ENCODE measurements around the gene PIK3CG. TPM values are rescaled to one million over a fixed set of nuclear protein-coding genes. Genes with fewer than 3 reads are reported as not detected.

Gene PIK3CG
- total RNA-seq, 1 experiment from 2014 or later: 118 TPM

GRCh38 chr7:106864298-106865081, 592 bp upstream of the PIK3CG start:
- Histone ChIP-seq H3K9me3 (ENCODE audit: low read length) (no peaks in the 10 kb centered on the region), H4K20me1 (ENCODE audit: insufficient read depth, low read depth, low read length) (no peaks in the 10 kb centered on the region), H3K9ac (ENCODE audit: low read length) (peak overlapping the region; percentile 79), H3K27me3 (ENCODE audit: low read length) (no peaks in the 10 kb centered on the region), H3K36me3 (ENCODE audit: insufficient read depth, low read length) (peaks cover 4% of the 10 kb centered on the region), H3K4me1 (ENCODE audit: low read length) (peaks cover 61% of the 10 kb centered on the region), H3K9me2 (replicated peaks; ENCODE audit: insufficient read depth, low read length) (no peaks in the 10 kb centered on the region), H3K4me2 (ENCODE audit: low read depth, low read length, poor library complexity, severe bottlenecking) (peak overlapping the region; percentile 95), H2AFZ (ENCODE audit: low read length) (peak overlapping the region; percentile 70; the same call in 1 of the 2 replicates), H3K79me2 (ENCODE audit: low read length) (peaks cover 50% of the 10 kb centered on the region), H3K4me3 (ENCODE audit: low read length) (peak overlapping the region; percentile 81), H3K27ac (ENCODE audit: low read length) (peak overlapping the region; percentile 94)
- DNase-seq: peak; percentile 84

GRCh38 chr7:106866298-106867281, 1.5 kb downstream of the PIK3CG start:
- peak; percentile 84 for DNase-seq
- peaks cover 82% of the 10 kb centered on the region for H3K4me1 ChIP-seq (ENCODE audit: low read length)
- peaks cover 71% of the 10 kb centered on the region for H3K79me2 ChIP-seq (ENCODE audit: low read length)
- peaks cover 20% of the 10 kb centered on the region for H3K36me3 ChIP-seq (ENCODE audit: insufficient read depth, low read length)
- H3K27ac ChIP-seq (ENCODE audit: low read length): peak overlapping the region; percentile 94
- no peaks in the 10 kb centered on the region for H3K27me3 ChIP-seq (ENCODE audit: low read length)
- no peaks in the 10 kb centered on the region for H4K20me1 ChIP-seq (ENCODE audit: insufficient read depth, low read depth, low read length)
- H3K9me3 ChIP-seq (ENCODE audit: low read length): no peaks in the 10 kb centered on the region
- peak overlapping the region; percentile 81 for H3K4me3 ChIP-seq (ENCODE audit: low read length)
- peak overlapping the region; percentile 79 for H3K9ac ChIP-seq (ENCODE audit: low read length)
- peak overlapping the region; percentile 95 for H3K4me2 ChIP-seq (ENCODE audit: low read depth, low read length, poor library complexity, severe bottlenecking)
- no peaks in the 10 kb centered on the region for H3K9me2 ChIP-seq (replicated peaks; ENCODE audit: insufficient read depth, low read length)
- no peak overlapping the region for H2AFZ ChIP-seq (ENCODE audit: low read length)

GRCh38 chr7:106867641-106868351, 2.7 kb downstream of the PIK3CG start:
- peak overlapping the region; percentile 95 for H3K4me2 ChIP-seq (ENCODE audit: low read depth, low read length, poor library complexity, severe bottlenecking)
- H4K20me1 ChIP-seq (ENCODE audit: insufficient read depth, low read depth, low read length): no peaks in the 10 kb centered on the region
- H3K9me2 ChIP-seq (replicated peaks; ENCODE audit: insufficient read depth, low read length): no peaks in the 10 kb centered on the region
- no peak overlapping the region for H2AFZ ChIP-seq (ENCODE audit: low read length)
- H3K4me3 ChIP-seq (ENCODE audit: low read length): peak overlapping the region; percentile 81; the same call in 1 of the 2 replicates
- H3K4me1 ChIP-seq (ENCODE audit: low read length): peaks cover 85% of the 10 kb centered on the region
- H3K79me2 ChIP-seq (ENCODE audit: low read length): peaks cover 83% of the 10 kb centered on the region
- H3K27ac ChIP-seq (ENCODE audit: low read length): no peak overlapping the region
- no peak for DNase-seq
- no peak overlapping the region; the same call in 1 of the 2 replicates for H3K9ac ChIP-seq (ENCODE audit: low read length)
- H3K36me3 ChIP-seq (ENCODE audit: insufficient read depth, low read length): peaks cover 32% of the 10 kb centered on the region
- no peaks in the 10 kb centered on the region for H3K9me3 ChIP-seq (ENCODE audit: low read length)
- no peaks in the 10 kb centered on the region for H3K27me3 ChIP-seq (ENCODE audit: low read length)

- H2AFZ ChIP-seq (ENCODE audit: low read length): no peak overlapping the region
- H3K9me3 ChIP-seq (ENCODE audit: low read length): no peaks in the 10 kb centered on the region
- H3K36me3 ChIP-seq (ENCODE audit: insufficient read depth, low read length): peaks cover 37% of the 10 kb centered on the region
- peak overlapping the region; percentile 59; the same call in 1 of the 2 replicates for H3K4me3 ChIP-seq (ENCODE audit: low read length)
- DNase-seq: no peak
- H3K79me2 ChIP-seq (ENCODE audit: low read length): peaks cover 88% of the 10 kb centered on the region
- no peaks in the 10 kb centered on the region for H4K20me1 ChIP-seq (ENCODE audit: insufficient read depth, low read depth, low read length)
- H3K27ac ChIP-seq (ENCODE audit: low read length): peak overlapping the region; percentile 94
- no peak overlapping the region for H3K9ac ChIP-seq (ENCODE audit: low read length)
- peaks cover 85% of the 10 kb centered on the region for H3K4me1 ChIP-seq (ENCODE audit: low read length)
- peak overlapping the region; percentile 68 for H3K4me2 ChIP-seq (ENCODE audit: low read depth, low read length, poor library complexity, severe bottlenecking)
- no peaks in the 10 kb centered on the region for H3K9me2 ChIP-seq (replicated peaks; ENCODE audit: insufficient read depth, low read length)
- H3K27me3 ChIP-seq (ENCODE audit: low read length): no peaks in the 10 kb centered on the region
Measured at GRCh38 chr7:106868364-106868763, 3.3 kb downstream of the PIK3CG start.

GRCh38 chr7:106869954-106870353, 4.9 kb downstream of the PIK3CG start:
- peak overlapping the region; percentile 68 for H3K4me2 ChIP-seq (ENCODE audit: low read depth, low read length, poor library complexity, severe bottlenecking)
- no peak overlapping the region for H2AFZ ChIP-seq (ENCODE audit: low read length)
- H3K4me3 ChIP-seq (ENCODE audit: low read length): peak overlapping the region; percentile 59

GRCh38 chr7:106870528-106870927, 5.4 kb downstream of the PIK3CG start:
- peak overlapping the region; percentile 59 for H3K4me3 ChIP-seq (ENCODE audit: low read length)
- H3K9ac ChIP-seq (ENCODE audit: low read length): peak overlapping the region; percentile 55
- H3K4me1 ChIP-seq (ENCODE audit: low read length): peaks cover 75% of the 10 kb centered on the region
- H3K9me3 ChIP-seq (ENCODE audit: low read length): peaks cover 6% of the 10 kb centered on the region; the same call in 1 of the 2 replicates
- peaks cover 59% of the 10 kb centered on the region for H3K36me3 ChIP-seq (ENCODE audit: insufficient read depth, low read length)
- H2AFZ ChIP-seq (ENCODE audit: low read length): no peak overlapping the region
- no peak for DNase-seq
- no peaks in the 10 kb centered on the region for H3K27me3 ChIP-seq (ENCODE audit: low read length)
- H4K20me1 ChIP-seq (ENCODE audit: insufficient read depth, low read depth, low read length): no peaks in the 10 kb centered on the region
- no peaks in the 10 kb centered on the region for H3K9me2 ChIP-seq (replicated peaks; ENCODE audit: insufficient read depth, low read length)
- peak overlapping the region; percentile 68 for H3K4me2 ChIP-seq (ENCODE audit: low read depth, low read length, poor library complexity, severe bottlenecking)
- peaks cover 98% of the 10 kb centered on the region for H3K79me2 ChIP-seq (ENCODE audit: low read length)
- H3K27ac ChIP-seq (ENCODE audit: low read length): peak overlapping the region; percentile 94

More at GRCh38 chr7:106869954-106870353, 4.9 kb downstream of the PIK3CG start:
- H3K9ac ChIP-seq (ENCODE audit: low read length): peak overlapping the region; percentile 55
- H3K9me2 ChIP-seq (replicated peaks; ENCODE audit: insufficient read depth, low read length): no peaks in the 10 kb centered on the region
- H3K27ac ChIP-seq (ENCODE audit: low read length): peak overlapping the region; percentile 94
- H3K36me3 ChIP-seq (ENCODE audit: insufficient read depth, low read length): peaks cover 53% of the 10 kb centered on the region
- peaks cover 100% of the 10 kb centered on the region for H3K79me2 ChIP-seq (ENCODE audit: low read length)
- H3K9me3 ChIP-seq (ENCODE audit: low read length): peaks cover 6% of the 10 kb centered on the region; the same call in 1 of the 2 replicates
- DNase-seq: peak; percentile 75
- H3K27me3 ChIP-seq (ENCODE audit: low read length): no peaks in the 10 kb centered on the region
- no peaks in the 10 kb centered on the region for H4K20me1 ChIP-seq (ENCODE audit: insufficient read depth, low read depth, low read length)
- peaks cover 75% of the 10 kb centered on the region for H3K4me1 ChIP-seq (ENCODE audit: low read length)

- peak overlapping the region; percentile 55 for H3K9ac ChIP-seq (ENCODE audit: low read length)
- no peak overlapping the region for H2AFZ ChIP-seq (ENCODE audit: low read length)
- peak; percentile 86 for DNase-seq
- H3K9me2 ChIP-seq (replicated peaks; ENCODE audit: insufficient read depth, low read length): no peaks in the 10 kb centered on the region
- peaks cover 75% of the 10 kb centered on the region for H3K4me1 ChIP-seq (ENCODE audit: low read length)
- H3K27ac ChIP-seq (ENCODE audit: low read length): peak overlapping the region; percentile 94
- peaks cover 6% of the 10 kb centered on the region; the same call in 1 of the 2 replicates for H3K9me3 ChIP-seq (ENCODE audit: low read length)
- H3K36me3 ChIP-seq (ENCODE audit: insufficient read depth, low read length): peaks cover 62% of the 10 kb centered on the region
- H4K20me1 ChIP-seq (ENCODE audit: insufficient read depth, low read depth, low read length): no peaks in the 10 kb centered on the region
- no peaks in the 10 kb centered on the region for H3K27me3 ChIP-seq (ENCODE audit: low read length)
- peak overlapping the region; percentile 59 for H3K4me3 ChIP-seq (ENCODE audit: low read length)
- H3K79me2 ChIP-seq (ENCODE audit: low read length): peaks cover 95% of the 10 kb centered on the region
- H3K4me2 ChIP-seq (ENCODE audit: low read depth, low read length, poor library complexity, severe bottlenecking): peak overlapping the region; percentile 68
Measured at GRCh38 chr7:106870983-106871410, 5.9 kb downstream of the PIK3CG start.

All from Karpas-422 (cell line).